Activated CD4-positive, alpha-beta T cell treated with anti-CD3 and anti-CD28 coated beads, Interleukin-2, amount 10 ng/mL, durations not matched to agents 7 days and 5 days (primary cell): Measurements from ENCODE around the gene CYB5A. TPM values are rescaled to one million over a fixed set of nuclear protein-coding genes. Genes with fewer than 3 reads are reported as not detected.
"Not testable (repeated sequence)": the region's sequence is repeated elsewhere in the genome, so short reads cannot be mapped to it uniquely, and the experiment has no call there.

Experiments
- CTCF ChIA-PET: fragments of 350-600 bp; sonication (Branson Sonifier 250); formaldehyde crosslinking; loops from one replicate; lab custom pipeline; 2021; ENCODE audit warnings: antibody characterized with exemption; lab: Charles Lee
- POLR2A ChIA-PET: fragments of 350-600 bp; sonication (Branson Sonifier 250); formaldehyde crosslinking; loops from one replicate; lab custom pipeline; 2021; ENCODE audit warnings: antibody characterized with exemption; lab: Charles Lee
- DNase-seq: peaks from one replicate; pipeline ENCODE4 v3.0.0-alpha.2; 2020
- H3K27ac Mint-ChIP-seq: one replicate; pipeline ENCODE4 v1.8.0; 2021; ENCODE audit warnings: mild to moderate bottlenecking, moderate library complexity, mixed read lengths
- H3K27me3 Mint-ChIP-seq: one replicate; pipeline ENCODE4 v1.8.0; 2021; ENCODE audit warnings: mixed read lengths
- H3K36me3 Mint-ChIP-seq: one replicate; pipeline ENCODE4 v1.8.0; 2021; ENCODE audit warnings: low read depth, mixed read lengths
- H3K4me1 Mint-ChIP-seq: one replicate; pipeline ENCODE4 v1.8.0; 2021; ENCODE audit warnings: mixed read lengths
- H3K4me3 Mint-ChIP-seq: one replicate; pipeline ENCODE4 v1.8.0; 2021; ENCODE audit warnings: mild to moderate bottlenecking, moderate library complexity, mixed read lengths
- H3K9me3 Mint-ChIP-seq: one replicate; pipeline ENCODE4 v1.8.0; 2021; ENCODE audit warnings: mixed read lengths
- total RNA-seq, 2 experiments: library from RNA; stranded (reverse); gene quantifications; one replicate each; pipeline ENCODE4 v1.2.3, GENCODE V29; 2021

Gene CYB5A
- total RNA-seq, 2 experiments from 2014 or later, result 30.6 to 32.3 TPM

- POLR2A ChIA-PET, result no interaction called here
- CTCF ChIA-PET, result no interaction called here
- no peak overlapping the region for H3K27ac Mint-ChIP-seq
- H3K36me3 Mint-ChIP-seq, result peaks cover 2% of the 10 kb centered on the region
- no peaks in the 10 kb centered on the region for H3K27me3 Mint-ChIP-seq
- H3K9me3 Mint-ChIP-seq, result peaks cover 6% of the 10 kb centered on the region
- no peak for DNase-seq
- H3K4me1 Mint-ChIP-seq, result peaks cover 11% of the 10 kb centered on the region
- peak overlapping the region; percentile 84 for H3K4me3 Mint-ChIP-seq
These were observed 1.7 kb downstream of the CYB5A start for GRCh38 chr18:74290021-74290420.

DNA sequence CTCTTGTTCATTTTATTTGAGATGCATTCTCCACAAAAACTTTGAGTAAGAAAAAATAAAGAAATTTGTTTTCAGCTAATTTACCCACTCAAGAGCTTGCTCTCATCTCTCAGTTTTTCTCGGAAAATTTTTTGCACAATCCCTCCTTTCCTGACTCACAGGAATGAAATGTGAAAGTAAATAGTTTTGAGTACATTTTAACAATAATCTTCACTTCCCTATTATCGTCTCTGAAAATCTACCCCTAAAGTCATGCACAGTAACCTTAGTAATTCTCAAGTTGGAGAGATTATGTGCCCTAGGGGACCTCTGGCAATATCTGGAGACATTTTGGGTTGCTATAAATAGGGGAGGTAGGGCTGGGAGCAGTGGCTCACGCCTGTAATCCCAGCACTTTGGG, 2.6 kb downstream of the CYB5A start:
- CTCF ChIA-PET, result no interaction called here
- no peaks in the 10 kb centered on the region for H3K27me3 Mint-ChIP-seq
- POLR2A ChIA-PET, result no interaction called here

DNA sequence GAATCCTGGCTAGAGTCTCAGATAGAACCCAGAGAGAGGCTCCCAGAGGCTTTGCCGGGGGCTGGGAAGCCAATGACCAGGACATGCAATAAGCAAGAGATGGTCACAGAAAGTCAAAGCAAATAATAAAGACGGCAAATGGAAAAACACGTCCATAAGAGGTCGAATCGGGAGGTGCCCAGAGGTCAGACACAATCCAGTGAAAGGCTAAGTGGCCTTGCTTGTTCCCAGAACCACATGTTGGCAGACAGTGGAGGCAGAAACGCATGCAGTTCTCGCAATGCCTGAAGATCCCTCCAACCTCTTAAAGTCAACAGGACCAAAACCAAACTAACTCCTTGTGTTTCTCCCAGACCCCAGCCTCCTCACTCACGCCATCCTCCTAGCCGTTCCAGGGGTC, 3.0 kb downstream of the CYB5A start:
- peaks cover 6% of the 10 kb centered on the region for H3K9me3 Mint-ChIP-seq
- no peaks in the 10 kb centered on the region for H3K27me3 Mint-ChIP-seq
- peaks cover 2% of the 10 kb centered on the region for H3K36me3 Mint-ChIP-seq
- no peak overlapping the region for H3K4me3 Mint-ChIP-seq
- DNase-seq, result no peak
- ChIA-PET POLR2A (no interaction called here), CTCF (no interaction called here)
- H3K27ac Mint-ChIP-seq, result no peak overlapping the region
- H3K4me1 Mint-ChIP-seq, result peaks cover 11% of the 10 kb centered on the region

More for the DNA sequence above, 2.6 kb downstream of the CYB5A start:
- Mint-ChIP-seq H3K4me3 (no peak overlapping the region), H3K9me3 (peaks cover 6% of the 10 kb centered on the region), H3K36me3 (peaks cover 2% of the 10 kb centered on the region), H3K27ac (no peak overlapping the region), H3K4me1 (peaks cover 11% of the 10 kb centered on the region)
- DNase-seq, result no peak

DNA sequence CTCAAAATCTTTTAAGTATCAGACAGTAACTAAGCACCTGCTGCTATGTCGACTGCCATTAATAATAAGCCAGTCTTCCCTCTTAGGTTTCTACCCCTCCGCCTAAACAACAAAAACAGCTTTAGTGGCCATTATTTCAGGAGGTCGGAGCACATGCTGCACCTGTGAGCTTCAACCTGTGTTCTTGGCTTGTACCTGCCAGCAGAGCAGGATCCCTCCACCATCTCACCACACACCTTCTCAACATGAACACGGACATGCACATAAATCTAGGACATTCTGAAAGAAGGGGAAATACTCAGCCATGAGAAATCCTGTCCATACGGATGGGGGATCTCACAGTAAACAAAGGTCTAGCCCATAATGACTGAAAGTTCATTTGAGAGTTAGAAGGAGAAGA, 3.7 kb downstream of the CYB5A start:
- ChIA-PET POLR2A (no interaction called here), CTCF (interaction anchor here (0.8 to 1.0 kb wide), 2 partner anchors 25 to 154 kb away, joined by 3 read pairs; no protein-coding TSS in a partner anchor)
- Mint-ChIP-seq H3K27ac (no peak overlapping the region), H3K4me3 (no peak overlapping the region), H3K4me1 (peaks cover 14% of the 10 kb centered on the region), H3K9me3 (peaks cover 2% of the 10 kb centered on the region), H3K27me3 (no peaks in the 10 kb centered on the region), H3K36me3 (peaks cover 2% of the 10 kb centered on the region)
- no peak for DNase-seq

DNA sequence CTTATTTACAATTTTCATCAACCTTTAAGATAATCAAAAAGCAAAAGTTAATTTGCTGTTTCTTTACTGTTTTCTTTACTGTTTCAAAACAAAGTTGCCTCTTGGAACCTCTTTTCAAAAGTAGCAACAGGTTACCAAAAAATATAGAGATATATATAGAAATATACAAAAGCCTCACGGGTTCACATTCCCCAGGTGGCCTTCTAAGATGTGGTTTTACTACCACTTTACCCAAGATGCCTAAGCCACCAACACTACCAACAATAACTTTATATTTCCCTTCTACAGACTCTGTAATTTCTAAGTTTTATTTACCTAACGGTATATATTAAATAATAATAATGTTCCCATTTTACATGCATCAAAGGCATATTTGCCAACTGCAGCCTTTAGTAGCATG, 4.9 kb downstream of the CYB5A start:
- POLR2A ChIA-PET, result no interaction called here

GRCh38 chr18:74286106-74286855, 5.5 kb downstream of the CYB5A start:
- Mint-ChIP-seq H3K36me3 (no peaks in the 10 kb centered on the region), H3K4me3 (no peak overlapping the region), H3K4me1 (peaks cover 26% of the 10 kb centered on the region), H3K9me3 (no peaks in the 10 kb centered on the region), H3K27me3 (no peaks in the 10 kb centered on the region), H3K27ac (no peak overlapping the region)
- CTCF ChIA-PET, result no interaction called here
- POLR2A ChIA-PET, result no interaction called here
- DNase-seq, result no peak

More for the DNA sequence above, 4.9 kb downstream of the CYB5A start:
- peaks cover 23% of the 10 kb centered on the region for H3K4me1 Mint-ChIP-seq
- CTCF ChIA-PET, result no interaction called here
- H3K36me3 Mint-ChIP-seq, result peaks cover 2% of the 10 kb centered on the region
- no peaks in the 10 kb centered on the region for H3K9me3 Mint-ChIP-seq
- no peaks in the 10 kb centered on the region for H3K27me3 Mint-ChIP-seq
- no peak overlapping the region for H3K27ac Mint-ChIP-seq
- DNase-seq, result no peak
- no peak overlapping the region for H3K4me3 Mint-ChIP-seq

DNA sequence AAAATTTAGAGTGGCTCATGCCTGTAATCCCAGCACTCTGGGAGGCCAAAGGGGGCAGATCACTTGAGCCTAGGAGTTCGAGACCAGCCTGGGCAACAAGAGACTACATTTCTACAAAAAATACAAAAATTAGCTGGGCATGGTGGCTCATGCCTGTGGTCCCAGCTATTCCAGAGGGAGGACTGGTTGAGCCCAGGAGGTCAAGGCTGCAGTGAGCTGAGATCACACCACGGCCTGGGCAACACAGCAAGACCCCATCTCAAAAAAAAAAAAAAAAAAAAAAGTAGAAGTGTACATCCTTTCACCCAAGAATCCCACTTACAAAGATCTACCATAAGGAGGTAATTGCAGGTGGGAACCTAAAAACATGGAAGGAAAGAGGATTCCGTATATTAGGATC, 6.2 kb downstream of the CYB5A start:
- H3K27me3 Mint-ChIP-seq, H3K36me3 Mint-ChIP-seq, H3K4me3 Mint-ChIP-seq, CTCF ChIA-PET, H3K9me3 Mint-ChIP-seq, POLR2A ChIA-PET, DNase-seq, H3K27ac Mint-ChIP-seq: not testable (repeated sequence)
- peaks cover 26% of the 10 kb centered on the region for H3K4me1 Mint-ChIP-seq

DNA sequence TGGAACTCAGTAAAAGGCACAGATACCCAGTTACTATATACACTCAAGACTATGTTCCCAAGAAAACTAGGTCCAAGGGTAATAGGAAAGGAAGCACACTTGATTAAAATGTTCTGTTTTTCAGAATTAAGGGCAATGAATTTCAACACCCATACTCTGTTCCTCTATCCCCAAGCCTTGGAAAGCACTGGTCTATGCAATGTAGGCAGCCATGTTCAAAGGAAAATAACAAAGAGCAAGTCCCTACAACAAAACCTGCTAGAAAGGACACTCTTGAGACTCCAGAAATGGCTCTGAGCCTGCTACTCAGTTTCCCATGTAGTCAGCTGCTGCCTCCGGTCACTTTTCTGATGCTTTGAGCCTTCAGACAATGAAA, 6.8 kb downstream of the CYB5A start:
- Mint-ChIP-seq H3K9me3 (no peaks in the 10 kb centered on the region), H3K36me3 (no peaks in the 10 kb centered on the region), H3K27ac (no peak overlapping the region), H3K4me3 (no peak overlapping the region), H3K4me1 (peaks cover 23% of the 10 kb centered on the region), H3K27me3 (no peaks in the 10 kb centered on the region)
- DNase-seq, result no peak
- ChIA-PET POLR2A (no interaction called here), CTCF (interaction anchor here (2.1 kb wide), 1 partner anchor 10 kb away, joined by 9 read pairs; no protein-coding TSS in a partner anchor)

DNA sequence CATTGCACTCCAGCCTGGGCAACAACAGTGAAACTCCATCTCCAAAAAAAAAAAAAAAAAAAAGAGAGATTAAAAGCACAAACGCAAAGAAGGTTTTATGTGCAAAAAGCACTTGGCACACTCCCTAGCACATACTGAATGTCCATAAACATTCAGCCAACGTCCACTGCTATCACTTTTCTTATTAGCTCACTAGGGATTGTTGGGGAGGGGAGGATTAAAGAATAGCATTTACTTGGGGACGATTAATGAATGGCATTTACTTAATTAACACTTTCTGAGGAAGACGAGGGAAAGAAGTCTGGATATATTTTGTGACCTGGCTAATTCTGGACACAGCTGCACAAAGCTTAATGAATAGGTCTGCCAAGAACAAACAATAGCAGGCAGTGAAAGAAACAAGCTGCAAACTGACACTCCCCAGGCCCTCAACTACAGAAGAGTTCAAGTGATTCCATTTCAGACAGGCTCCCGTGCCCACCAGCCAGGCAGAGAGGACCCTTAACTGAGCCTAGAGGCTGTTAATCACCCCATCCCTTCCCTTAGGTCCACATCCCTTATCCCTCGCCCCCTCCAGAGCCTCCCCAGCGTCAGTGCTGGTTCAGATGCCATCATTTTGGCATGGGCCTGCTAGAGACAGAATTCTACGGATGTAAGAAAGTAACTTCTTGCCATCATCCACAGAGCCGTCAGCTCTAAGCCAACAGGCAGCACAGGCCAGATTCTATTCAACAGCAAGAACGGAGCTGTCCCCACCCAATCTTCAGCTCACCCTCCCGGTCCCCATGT, 7.4 kb downstream of the CYB5A start:
- no peak overlapping the region for H3K27ac Mint-ChIP-seq
- ChIA-PET CTCF (interaction anchor here (0.7 to 2.1 kb wide), 2 partner anchors 9 to 1163 kb away, joined by 3 to 9 read pairs; no protein-coding TSS in a partner anchor), POLR2A (no interaction called here)
- no peaks in the 10 kb centered on the region for H3K27me3 Mint-ChIP-seq
- H3K4me3 Mint-ChIP-seq, result no peak overlapping the region
- no peak for DNase-seq
- no peaks in the 10 kb centered on the region for H3K36me3 Mint-ChIP-seq
- peaks cover 23% of the 10 kb centered on the region for H3K4me1 Mint-ChIP-seq
- no peaks in the 10 kb centered on the region for H3K9me3 Mint-ChIP-seq

DNA sequence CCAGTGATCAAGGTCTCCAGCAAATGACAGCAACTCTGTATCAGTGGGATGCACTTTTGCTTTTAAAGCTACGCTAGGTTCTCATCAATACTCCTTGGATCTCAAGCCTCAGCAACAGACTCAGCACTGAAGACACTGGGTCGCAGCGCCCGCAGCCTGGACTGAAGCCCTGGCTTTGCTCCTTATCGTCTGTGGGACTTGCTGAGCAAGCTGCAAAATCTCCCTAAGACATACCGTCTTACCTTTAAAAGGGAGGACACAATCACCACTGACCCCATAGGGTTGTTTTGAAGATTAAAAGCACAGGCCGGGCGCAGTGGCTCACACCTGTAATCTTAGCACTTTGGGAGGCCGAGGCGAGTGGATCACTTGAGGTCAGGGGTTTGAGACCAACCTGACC, 8.1 kb downstream of the CYB5A start:
- Mint-ChIP-seq H3K4me1 (peaks cover 23% of the 10 kb centered on the region), H3K4me3 (no peak overlapping the region), H3K36me3 (no peaks in the 10 kb centered on the region), H3K27ac (no peak overlapping the region), H3K27me3 (no peaks in the 10 kb centered on the region), H3K9me3 (no peaks in the 10 kb centered on the region)
- ChIA-PET POLR2A (no interaction called here), CTCF (interaction anchor here (0.7 to 2.1 kb wide), 2 partner anchors 9 to 1164 kb away, joined by 3 to 9 read pairs; no protein-coding TSS in a partner anchor)
- no peak for DNase-seq

DNA sequence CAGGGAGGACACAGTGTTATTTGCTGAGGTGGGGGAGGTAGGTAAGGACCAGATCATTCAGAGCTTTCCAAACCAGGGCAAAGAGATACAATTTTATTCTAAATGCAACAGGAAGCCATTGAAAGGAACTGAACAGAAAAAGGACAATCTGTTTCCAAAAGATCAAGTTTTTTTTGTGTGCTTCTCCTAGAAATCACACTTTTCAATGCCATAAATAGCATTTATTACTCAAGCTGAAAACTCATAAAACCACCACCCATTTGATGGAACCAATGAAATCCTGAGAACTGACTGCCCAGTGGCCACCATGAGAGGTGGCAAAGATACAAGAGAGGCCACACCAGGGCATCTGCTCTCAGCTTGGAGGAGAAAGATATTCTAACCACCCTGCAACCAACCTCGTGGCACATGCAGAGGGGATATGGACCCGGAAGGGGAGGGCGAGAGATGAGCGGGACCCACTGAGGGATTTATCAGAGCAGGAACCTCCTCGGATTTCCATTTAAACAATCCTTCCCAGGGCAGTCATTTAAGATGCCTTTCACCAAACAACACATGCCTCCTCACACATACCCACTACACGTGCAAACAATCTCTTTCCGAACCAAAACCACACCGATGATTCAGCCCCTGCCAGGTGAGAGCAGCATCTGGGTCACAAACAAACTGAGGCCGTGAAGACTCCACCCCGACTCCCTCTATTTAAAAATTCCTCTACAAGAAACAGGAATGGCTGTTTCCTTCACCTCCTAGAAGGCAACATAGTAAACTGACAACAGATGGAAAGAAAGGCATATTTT, 8.8 kb downstream of the CYB5A start:
- Mint-ChIP-seq H3K4me1 (peaks cover 23% of the 10 kb centered on the region), H3K4me3 (no peak overlapping the region), H3K9me3 (no peaks in the 10 kb centered on the region), H3K27me3 (no peaks in the 10 kb centered on the region), H3K36me3 (no peaks in the 10 kb centered on the region), H3K27ac (no peak overlapping the region)
- ChIA-PET POLR2A (no interaction called here), CTCF (interaction anchor here (2.1 kb wide), 1 partner anchor 8 kb away, joined by 9 read pairs; no protein-coding TSS in a partner anchor)
- no peak for DNase-seq

GRCh38 chr18:74281980-74282754, 9.6 kb downstream of the CYB5A start:
- no peak overlapping the region for H3K4me3 Mint-ChIP-seq
- H3K27ac Mint-ChIP-seq, result peak overlapping the region; percentile 72
- no peak for DNase-seq
- peaks cover 23% of the 10 kb centered on the region for H3K4me1 Mint-ChIP-seq
- POLR2A ChIA-PET, result no interaction called here
- no peaks in the 10 kb centered on the region for H3K36me3 Mint-ChIP-seq
- H3K27me3 Mint-ChIP-seq, result no peaks in the 10 kb centered on the region
- CTCF ChIA-PET, result no interaction called here
- H3K9me3 Mint-ChIP-seq, result no peaks in the 10 kb centered on the region
